HG03460 (cell line): ENCODE data around the gene RNU2-1.
"Not testable (repeated sequence)": the region's sequence is repeated elsewhere in the genome, so short reads cannot be mapped to it uniquely, and the experiment has no call there.

Experiments used
- ATAC-seq: cut with Tn5 transposase; IDR thresholded peaks from one replicate; pipeline ENCODE4 v1.9.1; 2021; ENCODE audit not compliant: unreplicated experiment

The RNU2-1 gene

DNA sequence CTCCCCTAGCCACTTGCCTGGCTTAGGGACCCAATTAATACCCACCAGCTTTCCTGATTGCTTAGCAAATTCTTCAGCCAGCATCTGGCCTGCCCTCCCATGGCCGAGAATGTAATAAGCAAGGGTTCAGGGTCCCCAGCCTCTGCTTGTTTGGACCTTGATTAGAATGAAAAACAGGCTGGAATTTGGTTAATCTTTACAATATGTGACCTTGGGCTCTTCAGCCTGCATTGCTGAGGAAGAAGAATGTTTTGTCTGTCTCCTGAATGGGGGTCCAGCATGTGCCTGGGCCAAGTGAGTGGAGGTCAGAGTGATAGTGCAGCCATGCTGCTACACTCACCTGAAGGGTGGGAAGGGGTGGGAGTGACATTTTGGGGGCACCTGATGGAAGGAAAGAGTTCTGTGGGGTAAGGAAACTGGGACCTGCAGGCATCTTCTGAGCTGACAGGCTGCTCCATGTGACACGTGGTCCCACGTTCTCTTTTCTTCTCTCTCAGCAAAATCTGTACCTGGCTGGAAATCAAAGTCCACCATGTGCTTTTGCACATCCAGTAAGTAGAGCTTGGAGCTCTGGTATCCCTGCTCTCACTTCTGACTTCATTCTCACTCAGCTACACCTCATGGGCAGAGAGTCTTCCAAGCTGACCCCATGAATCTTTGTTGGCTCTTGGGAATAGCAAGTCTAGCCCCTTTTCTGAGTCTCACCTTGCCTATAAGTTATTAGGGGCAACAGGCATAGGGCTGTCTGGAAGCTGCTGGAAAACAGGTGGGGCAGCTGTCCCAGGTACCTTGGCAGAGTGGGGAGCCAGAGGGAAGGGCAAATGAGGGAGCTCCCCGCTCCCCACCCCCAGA lies 16.8 kb downstream of the RNU2-1 start:
- ATAC-seq = no peak

DNA sequence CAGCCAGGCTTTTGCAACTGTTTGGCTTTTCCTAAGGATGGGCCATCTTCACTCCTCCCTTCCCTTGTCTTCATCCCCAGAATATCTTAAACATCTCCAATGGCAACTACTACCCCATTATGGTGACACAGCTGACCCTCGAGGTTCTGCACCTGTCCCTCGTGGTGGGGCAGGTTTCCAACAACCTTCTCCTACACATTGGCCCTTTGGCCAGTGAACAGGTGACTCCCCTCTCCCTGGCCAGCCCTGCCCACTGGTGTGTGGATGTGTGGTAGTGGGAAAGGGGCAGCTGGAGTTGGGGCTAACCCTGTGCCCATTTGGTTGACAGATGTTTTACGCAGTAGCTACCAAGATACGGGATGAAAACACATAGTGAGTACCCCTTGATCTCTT lies 17.4 kb downstream of the RNU2-1 start:
- ATAC-seq = no peak

DNA sequence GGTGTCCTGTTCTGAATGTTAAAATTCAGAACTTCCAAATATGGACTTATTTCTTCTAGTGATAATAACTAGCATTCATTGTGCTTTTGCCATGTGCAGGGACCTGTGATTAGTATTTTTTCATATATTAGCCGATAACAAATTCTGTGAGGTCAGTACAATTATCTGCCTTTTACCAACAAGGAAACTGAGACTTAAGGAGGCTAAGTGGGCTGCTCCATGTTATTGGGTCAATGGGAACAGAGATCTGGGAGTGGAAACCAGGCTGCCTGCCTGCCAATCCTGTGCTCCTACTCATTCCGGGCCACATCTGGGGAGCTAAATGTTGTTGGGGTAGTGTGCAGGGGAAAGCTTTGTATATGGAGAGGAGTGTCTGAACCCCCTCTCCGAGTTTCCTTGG lies 18.4 kb downstream of the RNU2-1 start:
- no peak for ATAC-seq

DNA sequence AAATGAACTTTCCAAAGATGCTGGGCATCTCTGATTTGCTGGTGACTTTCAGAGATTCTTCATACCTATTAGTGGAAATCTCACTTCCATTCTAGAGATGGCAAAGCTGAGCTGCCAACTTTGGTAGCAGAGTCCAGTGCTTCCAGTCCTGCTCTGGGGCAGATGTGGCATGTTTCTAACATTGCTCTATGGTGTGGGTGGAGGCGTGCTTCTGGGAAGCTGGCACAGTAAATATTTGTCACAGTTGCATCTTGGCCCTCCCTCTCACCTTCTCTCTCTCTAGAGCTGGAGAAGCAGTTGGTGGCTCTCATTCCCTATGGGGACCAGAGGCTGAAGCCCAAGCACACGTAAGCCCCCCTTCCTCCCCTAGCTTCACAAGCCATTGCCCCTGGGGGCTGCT lies 20.2 kb downstream of the RNU2-1 start:
- ATAC-seq = no peak

DNA sequence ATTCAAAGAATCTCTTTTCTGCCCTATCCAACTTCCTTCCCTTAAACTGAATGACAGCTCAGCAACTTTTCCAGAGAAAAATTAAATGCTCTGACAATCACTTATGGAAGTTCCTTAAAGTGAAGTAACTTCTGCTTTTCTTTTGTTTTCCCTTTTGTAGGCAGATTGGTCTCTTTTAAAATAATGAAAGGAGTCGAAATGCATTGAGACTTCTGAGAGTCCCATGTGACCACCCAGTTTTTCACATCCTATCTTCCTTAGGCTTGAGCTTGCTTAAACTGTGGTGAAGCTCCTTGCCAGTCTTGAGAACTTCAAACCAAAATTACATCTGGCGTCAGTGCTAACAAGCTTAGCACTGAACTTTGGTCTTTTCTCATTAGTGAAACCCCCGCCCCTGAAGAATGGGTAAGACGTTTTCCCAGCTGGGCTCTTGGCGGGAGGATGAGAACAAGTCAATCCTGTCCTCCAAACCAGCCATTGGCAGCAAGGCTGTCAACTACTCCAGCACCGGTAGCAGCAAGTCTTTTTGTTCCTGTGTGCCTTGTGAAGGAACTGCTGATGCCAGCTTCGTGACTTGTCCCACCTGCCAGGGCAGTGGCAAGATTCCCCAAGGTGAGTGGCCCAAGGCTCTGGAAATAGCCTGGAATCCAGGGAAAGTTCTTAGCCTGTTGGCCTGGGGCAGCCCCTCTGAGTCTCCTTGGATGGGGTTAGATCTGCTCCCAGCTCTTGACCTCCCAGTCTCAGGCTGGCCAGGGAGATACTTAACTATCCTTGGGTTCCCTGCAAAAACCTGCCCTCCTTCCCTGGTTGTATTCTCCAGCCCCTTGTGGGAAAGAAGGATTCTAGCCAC lies 20.9 kb downstream of the RNU2-1 start:
- no peak for ATAC-seq

DNA sequence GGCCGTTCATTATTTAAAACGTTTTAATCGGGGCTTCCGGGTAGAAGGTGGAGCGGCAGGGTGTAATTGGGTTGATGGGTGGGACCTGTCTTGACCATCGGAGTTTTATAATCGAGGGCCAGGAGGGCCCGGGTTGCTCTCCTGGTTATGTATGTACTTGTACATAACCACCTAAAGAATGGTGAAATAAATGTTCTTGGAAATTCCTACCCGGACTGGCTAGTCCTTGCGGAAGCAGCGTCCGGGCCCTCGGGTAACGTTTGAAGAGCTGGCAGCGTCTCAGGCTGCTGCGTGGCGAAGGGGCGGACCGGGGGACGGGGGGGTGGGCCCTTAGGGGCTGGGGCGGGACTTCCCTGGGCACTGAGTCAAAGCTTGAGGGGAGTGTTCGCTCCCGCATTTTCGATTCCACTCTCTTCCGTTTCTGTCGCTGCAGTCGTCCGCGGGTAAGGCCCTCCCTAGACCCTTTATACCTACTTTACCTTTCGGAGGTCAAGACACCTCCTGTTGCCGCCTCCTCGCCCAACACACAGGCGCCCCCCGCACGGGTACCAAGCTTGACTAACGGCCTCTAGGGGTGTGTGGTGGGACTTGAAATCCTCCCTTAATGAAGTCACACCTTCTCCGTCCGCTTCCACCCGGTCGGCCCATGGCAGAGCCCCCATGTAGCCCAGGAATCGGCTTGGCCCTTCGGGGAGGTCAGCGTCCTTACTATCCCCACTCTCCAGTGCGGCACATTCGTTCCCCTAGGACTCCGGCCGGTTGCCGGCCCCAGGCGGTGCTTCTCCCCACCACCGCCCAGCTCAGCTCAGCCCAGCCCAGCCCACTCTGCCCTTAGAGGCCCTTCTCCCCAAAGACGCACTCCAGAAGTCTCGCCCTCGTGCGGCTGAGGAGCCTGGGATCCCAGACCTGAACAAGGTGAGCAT lies 22.0 kb downstream of the RNU2-1 start, which contains the start of gene TMEM106A:
Gene TMEM106A, plus strand, starts transcription at position 396 of the 923 bp plus-strand sequence. CDS start 1,167 bp downstream, outside the sequence.
- ATAC-seq = peak; percentile 60

DNA sequence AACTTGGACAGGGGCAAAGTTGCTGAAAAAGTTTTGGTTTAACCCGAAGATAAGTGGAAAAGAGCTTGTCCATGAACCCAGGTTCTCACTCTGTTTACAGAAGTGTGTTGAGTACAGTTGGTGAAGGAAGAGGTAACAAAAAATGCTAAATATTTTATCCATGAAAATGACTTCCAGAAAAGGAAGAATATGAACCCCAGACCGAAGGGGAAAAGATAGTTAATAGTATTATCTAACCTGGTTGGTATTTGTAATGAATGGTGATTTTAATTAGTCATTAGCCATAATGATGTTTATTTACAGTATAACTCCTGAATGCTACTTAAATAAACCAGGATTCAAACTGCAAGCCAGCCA lies 22.7 kb downstream of the RNU2-1 start:
- ATAC-seq = no peak

DNA sequence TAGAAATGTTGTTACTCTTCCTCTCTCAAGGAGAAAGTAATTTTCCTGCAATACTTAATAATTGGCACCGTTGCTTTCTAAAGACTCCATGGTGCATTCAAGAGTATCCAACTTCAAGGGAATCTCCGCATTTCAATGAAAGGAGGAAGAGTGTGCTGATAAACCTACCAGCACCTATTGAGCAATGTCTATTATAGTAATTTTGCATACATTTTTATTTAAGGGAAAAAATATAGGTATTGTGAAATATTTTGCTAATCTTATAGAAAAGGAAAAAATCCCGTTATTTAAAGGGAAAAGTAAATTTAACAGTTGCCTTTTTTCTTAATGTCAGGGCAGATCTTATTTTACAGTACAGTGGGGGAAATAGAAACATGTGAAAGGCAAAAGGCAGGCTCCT lies 23.2 kb downstream of the RNU2-1 start:
- no peak for ATAC-seq

DNA sequence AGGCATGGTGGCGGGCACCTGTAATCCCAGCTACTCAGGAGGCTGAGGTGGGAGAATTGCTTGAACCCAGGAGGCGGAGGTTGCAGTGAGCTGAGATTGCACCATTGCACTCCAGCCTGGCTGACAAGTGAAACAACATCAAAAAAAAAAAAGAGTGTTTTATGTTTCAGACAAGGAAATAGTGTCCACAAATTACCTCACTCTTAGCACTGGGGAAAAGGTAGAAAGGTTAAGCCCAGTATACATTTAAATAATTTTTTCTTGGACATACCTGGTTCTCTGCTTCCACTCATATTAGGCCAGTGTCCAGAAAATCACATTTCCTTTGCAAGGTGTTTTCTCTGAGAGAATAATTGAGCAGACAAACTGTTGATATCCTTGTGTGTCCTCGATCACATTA lies 30.8 kb downstream of the RNU2-1 start:
- ATAC-seq = not testable (repeated sequence)

DNA sequence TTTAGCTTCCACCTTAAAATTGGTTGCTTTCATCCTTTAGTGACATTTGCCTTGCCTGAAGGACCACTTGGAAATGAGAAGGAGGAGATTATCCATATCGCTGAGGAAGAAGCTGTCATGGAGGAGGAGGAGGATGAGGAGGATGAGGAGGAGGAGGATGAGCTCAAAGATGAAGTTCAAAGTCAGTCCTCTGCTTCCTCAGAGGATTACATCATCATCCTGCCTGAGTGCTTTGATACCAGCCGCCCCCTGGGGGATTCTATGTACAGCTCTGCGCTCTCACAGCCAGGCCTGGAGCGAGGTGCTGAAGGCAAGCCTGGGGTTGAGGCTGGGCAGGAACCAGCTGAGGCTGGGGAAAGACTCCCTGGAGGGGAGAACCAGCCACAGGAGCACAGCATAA lies 33.6 kb downstream of the RNU2-1 start:
- ATAC-seq = no peak

DNA sequence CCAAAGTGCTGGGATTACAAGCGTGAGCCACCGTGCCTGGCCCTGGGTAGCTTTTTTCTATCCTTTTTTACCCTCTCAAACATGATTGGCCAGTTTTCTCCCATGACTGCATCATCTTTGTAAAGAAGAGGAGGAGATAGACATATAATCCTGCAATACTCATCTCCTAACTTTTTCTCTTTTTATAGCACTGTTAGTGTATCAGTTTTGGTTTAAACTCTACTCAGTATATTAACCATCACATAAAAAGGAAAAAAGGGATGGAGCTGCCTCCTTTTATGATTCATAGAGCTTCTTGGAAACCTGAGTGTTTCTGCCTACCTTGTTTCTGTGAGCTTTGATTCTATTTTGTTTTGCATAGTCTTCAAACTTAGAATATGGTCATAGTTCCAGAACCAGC lies 34.1 kb downstream of the RNU2-1 start:
- no peak for ATAC-seq

DNA sequence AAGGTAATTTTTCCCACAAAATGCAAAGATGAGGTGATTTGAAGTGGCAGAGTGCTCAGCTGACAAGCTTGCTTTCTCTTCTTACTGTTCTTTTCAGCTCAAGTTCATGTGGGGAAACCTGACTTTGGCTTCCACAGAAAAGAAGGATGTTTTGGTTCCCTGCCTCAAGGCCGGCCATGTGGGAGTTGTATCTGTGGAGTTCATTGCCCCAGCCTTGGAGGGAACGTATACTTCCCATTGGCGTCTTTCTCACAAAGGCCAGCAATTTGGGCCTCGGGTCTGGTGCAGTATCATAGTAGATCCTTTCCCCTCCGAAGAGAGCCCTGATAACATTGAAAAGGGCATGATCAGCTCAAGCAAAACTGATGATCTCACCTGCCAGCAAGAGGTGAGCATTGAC lies 40.5 kb downstream of the RNU2-1 start:
- no peak for ATAC-seq

DNA sequence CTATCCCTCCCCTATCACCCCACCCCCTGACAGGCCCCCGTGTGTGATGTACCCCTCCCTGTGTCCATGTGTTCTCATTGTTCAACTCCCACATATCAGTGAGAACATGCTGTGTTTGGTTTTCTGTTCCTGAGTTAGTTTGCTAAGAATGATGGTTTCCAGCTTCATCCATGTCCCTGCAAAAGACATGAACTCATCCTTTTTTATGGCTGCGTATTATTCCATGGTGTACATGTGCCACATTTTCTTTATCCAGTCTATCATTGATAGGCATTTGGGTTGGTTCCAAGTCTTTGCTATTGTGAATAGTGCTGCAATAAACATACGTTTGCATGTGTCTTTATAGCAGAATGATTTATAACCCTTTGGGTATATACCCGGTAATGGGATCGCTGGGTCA lies 47.1 kb downstream of the RNU2-1 start:
- not testable (repeated sequence) for ATAC-seq

DNA sequence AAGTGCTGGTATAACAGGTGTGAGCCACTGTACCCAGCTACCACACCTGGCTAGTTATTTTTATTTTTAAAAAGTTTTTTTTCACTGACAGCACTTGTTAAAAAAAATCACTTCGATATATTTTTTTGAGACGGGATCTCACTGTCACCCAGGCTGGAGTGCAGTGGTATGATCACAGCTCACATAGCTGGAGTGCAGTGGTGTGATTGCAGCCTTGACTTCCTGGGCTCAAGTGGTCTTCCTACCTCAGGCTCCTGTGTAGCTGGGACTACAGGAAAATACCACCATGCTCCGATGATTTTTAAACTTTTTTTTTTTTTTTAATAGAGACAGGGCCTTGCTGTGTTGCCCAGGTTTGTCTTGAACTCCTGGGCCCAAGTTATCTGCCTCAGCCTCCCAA lies 49.9 kb downstream of the RNU2-1 start:
- no peak for ATAC-seq
